Progenitor cell of endocrine pancreas (in vitro differentiated cells): ENCODE measurements around the gene FOXP3. TPM values are rescaled to one million over a fixed set of nuclear protein-coding genes. Genes with fewer than 3 reads are reported as not detected.
A peak's percentile ranks its signal among the peaks of the same experiment; 100 is the strongest.

ENCODE experiments used
- DNase-seq: peaks from one replicate; pipeline ENCODE4 v3.0.0; 2021; ENCODE audit warnings: low spot score; ENCODE audit not compliant: unreplicated experiment
- H3K27ac Mint-ChIP-seq: 2 replicates; pipeline ENCODE4 v1.8.0; 2021; ENCODE audit warnings: mild to moderate bottlenecking, moderate library complexity, mixed read lengths
- H3K27me3 Mint-ChIP-seq: 2 replicates; pipeline ENCODE4 v1.8.0; 2021; ENCODE audit warnings: mixed read lengths
- H3K36me3 Mint-ChIP-seq: 2 replicates; pipeline ENCODE4 v1.8.0; 2022; ENCODE audit warnings: mixed read lengths; ENCODE audit not compliant: insufficient read depth
- H3K4me1 Mint-ChIP-seq: 2 replicates; pipeline ENCODE4 v1.8.0; 2021; ENCODE audit warnings: low read depth, mixed read lengths
- H3K4me3 Mint-ChIP-seq: 2 replicates; pipeline ENCODE4 v1.8.0; 2021; ENCODE audit warnings: low read depth, mild to moderate bottlenecking, moderate library complexity, mixed read lengths
- H3K9me3 Mint-ChIP-seq: 2 replicates; pipeline ENCODE4 v1.8.0; 2021; ENCODE audit warnings: low read depth, mixed read lengths
- CTCF ChIP-seq: fragments of 200-600 bp; sonication (generic); IDR thresholded peaks from one replicate; pipeline ENCODE4 v1.5.0; 2021; ENCODE audit warnings: antibody characterized with exemption, mild to moderate bottlenecking; ENCODE audit not compliant: unreplicated experiment
- total RNA-seq: library from RNA; stranded (reverse); gene quantifications from 2 replicates; pipeline ENCODE4 v1.2.1, GENCODE V29; 2021

Gene FOXP3
- total RNA-seq, 1 donor from 2014 or later: 0.24 TPM

GRCh38 chrX:49233887-49234555 is 30.5 kb downstream of the FOXP3 start:
- H3K9me3 Mint-ChIP-seq: peaks cover 9% of the 10 kb centered on the region
- H3K4me1 Mint-ChIP-seq: peaks cover 2% of the 10 kb centered on the region
- peaks cover 1% of the 10 kb centered on the region for H3K36me3 Mint-ChIP-seq
- no peak for TF ChIP-seq CTCF
- H3K4me3 Mint-ChIP-seq: no peak overlapping the region
- no peak overlapping the region for H3K27ac Mint-ChIP-seq
- DNase-seq: no peak
- H3K27me3 Mint-ChIP-seq: no peaks in the 10 kb centered on the region

- no peaks in the 10 kb centered on the region for H3K27me3 Mint-ChIP-seq
- no peak within 1 kb of the TSS for H3K4me3 Mint-ChIP-seq
- peaks cover 1% of the 10 kb centered on the region for H3K36me3 Mint-ChIP-seq
- peaks cover 9% of the 10 kb centered on the region for H3K9me3 Mint-ChIP-seq
- DNase-seq: no peak
- H3K4me1 Mint-ChIP-seq: peaks cover 2% of the 10 kb centered on the region
- H3K27ac Mint-ChIP-seq: peak within 1 kb of the TSS; percentile 22
- no peak for TF ChIP-seq CTCF
Measured at GRCh38 chrX:49233176-49233575, 31.3 kb downstream of the FOXP3 start, which contains the start of gene CACNA1F. Gene CACNA1F (minus strand): TSS chrX:49233340. CDS start chrX:49233309, 31 bp downstream.

GRCh38 chrX:49232525-49232924 is 32.0 kb downstream of the FOXP3 start:
- DNase-seq: no peak
- Mint-ChIP-seq H3K9me3 (peaks cover 13% of the 10 kb centered on the region), H3K27ac (peak overlapping the region; percentile 22), H3K4me3 (no peak overlapping the region), H3K4me1 (peaks cover 2% of the 10 kb centered on the region), H3K36me3 (peaks cover 1% of the 10 kb centered on the region), H3K27me3 (peaks cover 4% of the 10 kb centered on the region)
- no peak for TF ChIP-seq CTCF

GRCh38 chrX:49231333-49232000 is 33.0 kb downstream of the FOXP3 start:
- DNase-seq: no peak
- no peak for TF ChIP-seq CTCF
- Mint-ChIP-seq H3K4me3 (no peak overlapping the region), H3K27me3 (peaks cover 4% of the 10 kb centered on the region), H3K9me3 (peaks cover 10% of the 10 kb centered on the region), H3K36me3 (peaks cover 1% of the 10 kb centered on the region), H3K27ac (no peak overlapping the region), H3K4me1 (peaks cover 2% of the 10 kb centered on the region)

- peaks cover 5% of the 10 kb centered on the region for H3K27me3 Mint-ChIP-seq
- peak overlapping the region; percentile 69 for H3K4me3 Mint-ChIP-seq
- H3K9me3 Mint-ChIP-seq: peaks cover 10% of the 10 kb centered on the region
- DNase-seq: peak; percentile 20
- TF ChIP-seq CTCF: peak; percentile 21
- peaks cover 2% of the 10 kb centered on the region for H3K4me1 Mint-ChIP-seq
- no peak overlapping the region for H3K27ac Mint-ChIP-seq
- H3K36me3 Mint-ChIP-seq: peaks cover 1% of the 10 kb centered on the region
Measured at GRCh38 chrX:49230500-49231232, 33.8 kb downstream of the FOXP3 start.
